ENCODE results near the gene BPGM.

DNA sequence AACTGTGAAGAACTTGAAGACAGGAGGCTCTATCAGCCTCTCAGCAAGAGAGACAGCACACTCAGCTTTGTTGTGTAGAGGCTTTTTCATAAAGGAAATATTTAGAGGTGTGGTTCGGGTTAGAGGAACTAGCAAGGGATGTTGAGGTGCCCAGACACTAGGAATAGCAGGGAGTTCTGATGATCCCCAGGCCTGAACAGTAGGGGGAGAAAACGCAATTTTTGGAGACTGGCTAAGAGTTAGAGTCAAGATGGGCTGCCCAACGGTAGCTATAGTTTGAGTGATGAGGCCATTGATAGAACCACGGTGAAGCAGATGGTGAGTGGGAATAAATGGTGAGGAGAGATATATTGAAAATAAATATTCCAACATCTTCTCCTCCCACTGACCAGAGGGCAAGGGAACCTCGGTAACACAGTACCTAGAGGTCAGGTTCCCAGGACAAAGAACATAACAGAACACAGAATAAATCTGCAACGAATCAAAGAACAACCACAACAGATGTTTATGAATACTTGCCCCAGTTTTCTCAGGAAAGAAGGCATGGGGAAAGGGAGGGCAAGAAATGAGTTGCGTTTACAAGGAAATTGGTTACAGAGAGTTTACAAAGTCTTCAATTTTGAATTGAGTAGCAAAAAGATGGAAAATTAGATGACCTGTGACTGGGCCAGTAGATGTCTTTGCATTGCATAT, 24.2 kb upstream of the BPGM start:
- TF ChIP-seq, protein P1, sequence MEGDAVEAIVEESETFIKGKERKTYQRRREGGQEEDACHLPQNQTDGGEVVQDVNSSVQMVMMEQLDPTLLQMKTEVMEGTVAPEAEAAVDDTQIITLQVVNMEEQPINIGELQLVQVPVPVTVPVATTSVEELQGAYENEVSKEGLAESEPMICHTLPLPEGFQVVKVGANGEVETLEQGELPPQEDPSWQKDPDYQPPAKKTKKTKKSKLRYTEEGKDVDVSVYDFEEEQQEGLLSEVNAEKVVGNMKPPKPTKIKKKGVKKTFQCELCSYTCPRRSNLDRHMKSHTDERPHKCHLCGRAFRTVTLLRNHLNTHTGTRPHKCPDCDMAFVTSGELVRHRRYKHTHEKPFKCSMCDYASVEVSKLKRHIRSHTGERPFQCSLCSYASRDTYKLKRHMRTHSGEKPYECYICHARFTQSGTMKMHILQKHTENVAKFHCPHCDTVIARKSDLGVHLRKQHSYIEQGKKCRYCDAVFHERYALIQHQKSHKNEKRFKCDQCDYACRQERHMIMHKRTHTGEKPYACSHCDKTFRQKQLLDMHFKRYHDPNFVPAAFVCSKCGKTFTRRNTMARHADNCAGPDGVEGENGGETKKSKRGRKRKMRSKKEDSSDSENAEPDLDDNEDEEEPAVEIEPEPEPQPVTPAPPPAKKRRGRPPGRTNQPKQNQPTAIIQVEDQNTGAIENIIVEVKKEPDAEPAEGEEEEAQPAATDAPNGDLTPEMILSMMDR (IDR thresholded peaks at IDR 0.05), result no peak
- no peak for TF ChIP-seq POLR2A (IDR thresholded peaks at IDR 0.05)

Data from thyroid gland (tissue), 4 donors.